Measurements from ENCODE around the gene ZNF397. TPM values are rescaled to one million over a fixed set of nuclear protein-coding genes. Genes with fewer than 3 reads are reported as not detected.

ZNF397 gene
- total RNA-seq, 1 experiment from 2014 or later, result 35.3 TPM

DNA sequence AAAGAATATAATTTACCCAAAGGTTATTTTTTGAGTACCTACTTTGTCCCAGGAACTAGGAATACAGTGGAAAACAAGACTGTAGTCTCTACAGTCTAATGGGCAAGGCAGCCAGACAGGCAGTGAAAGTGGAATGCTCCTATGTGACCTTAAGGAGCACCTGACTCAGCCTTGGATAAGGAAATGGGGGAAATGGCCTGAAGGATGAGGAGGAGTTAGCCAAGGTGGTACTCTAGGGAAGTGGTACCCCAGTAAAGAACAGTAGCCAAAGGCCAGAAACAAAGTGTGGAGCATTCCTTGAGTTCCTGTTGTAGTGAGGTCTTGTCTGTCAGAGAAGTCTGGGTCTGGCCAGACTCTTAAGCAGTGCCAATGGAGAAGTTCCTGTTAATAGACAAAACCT, 6.0 kb downstream of the ZNF397 start:
- Mint-ChIP-seq H3K4me3 (no peak overlapping the region), H3K4me1 (peaks cover 4 to 11% of the 10 kb centered on the region in 2 experiments), H3K27ac (peak overlapping the region in 2 of 3 experiments; percentile 14 to 62; a peak in 1 of 7 replicates), H3K9me3 (no peaks in the 10 kb centered on the region; a peak in 1 of 5 replicates), H3K36me3 (ENCODE audit: insufficient read depth in 1 of 3, low read depth in 3 of 3) (peaks cover 68 to 85% (median 82%) of the 10 kb centered on the region in 3 experiments), H3K27me3 (ENCODE audit: low read depth) (no peaks in the 10 kb centered on the region)
- H3T11ph ChIP-seq (ENCODE audit: low read length), result no peak overlapping the region
- H3K27ac ChIP-seq (ENCODE audit: insufficient read length, low read depth, low read length), result no peak overlapping the region
- H2BK20ac ChIP-seq (ENCODE audit: low read depth, low read length, poor library complexity, severe bottlenecking), result no peak overlapping the region
- no peak overlapping the region for H2BK120ac ChIP-seq (ENCODE audit: low read depth, low read length, poor library complexity, severe bottlenecking)
- no peak overlapping the region for H4K5ac ChIP-seq (ENCODE audit: insufficient read length, low read depth, low read length)
- no peak overlapping the region for H2BK12ac ChIP-seq (ENCODE audit: insufficient read length, low read depth, low read length)
- no peak overlapping the region for H2AK5ac ChIP-seq (ENCODE audit: insufficient read length, low read length)
- H3K23ac ChIP-seq (ENCODE audit: insufficient read length, low read depth, low read length), result no peak overlapping the region
- no peak overlapping the region for H3K56ac ChIP-seq (ENCODE audit: insufficient read length, low read depth, low read length)
- no peak overlapping the region for H3K4ac ChIP-seq (ENCODE audit: low read depth, low read length)
- TF ChIP-seq, protein P1, sequence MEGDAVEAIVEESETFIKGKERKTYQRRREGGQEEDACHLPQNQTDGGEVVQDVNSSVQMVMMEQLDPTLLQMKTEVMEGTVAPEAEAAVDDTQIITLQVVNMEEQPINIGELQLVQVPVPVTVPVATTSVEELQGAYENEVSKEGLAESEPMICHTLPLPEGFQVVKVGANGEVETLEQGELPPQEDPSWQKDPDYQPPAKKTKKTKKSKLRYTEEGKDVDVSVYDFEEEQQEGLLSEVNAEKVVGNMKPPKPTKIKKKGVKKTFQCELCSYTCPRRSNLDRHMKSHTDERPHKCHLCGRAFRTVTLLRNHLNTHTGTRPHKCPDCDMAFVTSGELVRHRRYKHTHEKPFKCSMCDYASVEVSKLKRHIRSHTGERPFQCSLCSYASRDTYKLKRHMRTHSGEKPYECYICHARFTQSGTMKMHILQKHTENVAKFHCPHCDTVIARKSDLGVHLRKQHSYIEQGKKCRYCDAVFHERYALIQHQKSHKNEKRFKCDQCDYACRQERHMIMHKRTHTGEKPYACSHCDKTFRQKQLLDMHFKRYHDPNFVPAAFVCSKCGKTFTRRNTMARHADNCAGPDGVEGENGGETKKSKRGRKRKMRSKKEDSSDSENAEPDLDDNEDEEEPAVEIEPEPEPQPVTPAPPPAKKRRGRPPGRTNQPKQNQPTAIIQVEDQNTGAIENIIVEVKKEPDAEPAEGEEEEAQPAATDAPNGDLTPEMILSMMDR (conservative IDR thresholded peaks at IDR 0.05), result no peak
- no peak overlapping the region for H2AFZ ChIP-seq (ENCODE audit: low read length)
- H3K14ac ChIP-seq (ENCODE audit: insufficient read depth, low read length), result no peak overlapping the region
- no peaks in the 10 kb centered on the region for H3K9me3 ChIP-seq (ENCODE audit: control insufficient read depth, low read depth, low read length)
- H3K4me2 ChIP-seq (ENCODE audit: insufficient read depth, insufficient read length, low read length), result no peak overlapping the region
- no peaks in the 10 kb centered on the region for H3K4me1 ChIP-seq (ENCODE audit: insufficient read depth, low read length)
- H4K20me1 ChIP-seq (ENCODE audit: control insufficient read depth, insufficient read depth, insufficient read length), result no peaks in the 10 kb centered on the region
- H3K79me2 ChIP-seq (ENCODE audit: insufficient read depth, low read length), result peaks cover 4% of the 10 kb centered on the region; the same call in 1 of the 2 replicates
- DNase-seq, result no peak
- no peaks in the 10 kb centered on the region for H3K27me3 ChIP-seq (ENCODE audit: insufficient read depth, low read length)
- H3K79me1 ChIP-seq (ENCODE audit: insufficient read depth, low read depth, low read length, poor library complexity, severe bottlenecking), result peaks cover 3% of the 10 kb centered on the region
- H2BK15ac ChIP-seq (ENCODE audit: low read depth, low read length), result no peak overlapping the region
- no peak overlapping the region for H4K8ac ChIP-seq (replicated peaks; ENCODE audit: insufficient read length, low read depth, low read length)
- H2BK5ac ChIP-seq (ENCODE audit: insufficient read length, low read length), result no peak overlapping the region
- no peak overlapping the region for H4K91ac ChIP-seq (ENCODE audit: insufficient read length, low read depth, low read length)
- no peak overlapping the region for H3K9ac ChIP-seq (ENCODE audit: extremely low read depth, insufficient read length, low read length)
- H3K23me2 ChIP-seq (ENCODE audit: insufficient read length, low read depth, low read length, poor library complexity, severe bottlenecking), result no peaks in the 10 kb centered on the region
- H3K18ac ChIP-seq (ENCODE audit: insufficient read length, low read depth, low read length), result no peak overlapping the region

All from H9 (cell line).